KOPT-K1 (cell line): ENCODE measurements around the gene ALDH1A2.

Experiments
- H3K27ac ChIP-seq: fragments of 200-600 bp; sonication (generic); 2 replicates; pipeline ENCODE4 v1.5.1; 2016; ENCODE audit warnings: antibody characterized with exemption, mild to moderate bottlenecking, low read depth, low read length; ENCODE audit not compliant: poor library complexity, severe bottlenecking
- H3K36me3 ChIP-seq: fragments of 200-600 bp; sonication (generic); 2 replicates; pipeline ENCODE4 v1.5.1; 2017; ENCODE audit warnings: antibody characterized with exemption, mild to moderate bottlenecking, low read length, moderate library complexity; ENCODE audit not compliant: insufficient read depth
- H3K9me3 ChIP-seq: fragments of 200-600 bp; sonication (generic); 2 replicates; pipeline ENCODE4 v1.5.1; 2017; ENCODE audit warnings: antibody characterized with exemption, low read length, mild to moderate bottlenecking; ENCODE audit not compliant: insufficient read depth, poor library complexity, severe bottlenecking

Gene ALDH1A2

DNA sequence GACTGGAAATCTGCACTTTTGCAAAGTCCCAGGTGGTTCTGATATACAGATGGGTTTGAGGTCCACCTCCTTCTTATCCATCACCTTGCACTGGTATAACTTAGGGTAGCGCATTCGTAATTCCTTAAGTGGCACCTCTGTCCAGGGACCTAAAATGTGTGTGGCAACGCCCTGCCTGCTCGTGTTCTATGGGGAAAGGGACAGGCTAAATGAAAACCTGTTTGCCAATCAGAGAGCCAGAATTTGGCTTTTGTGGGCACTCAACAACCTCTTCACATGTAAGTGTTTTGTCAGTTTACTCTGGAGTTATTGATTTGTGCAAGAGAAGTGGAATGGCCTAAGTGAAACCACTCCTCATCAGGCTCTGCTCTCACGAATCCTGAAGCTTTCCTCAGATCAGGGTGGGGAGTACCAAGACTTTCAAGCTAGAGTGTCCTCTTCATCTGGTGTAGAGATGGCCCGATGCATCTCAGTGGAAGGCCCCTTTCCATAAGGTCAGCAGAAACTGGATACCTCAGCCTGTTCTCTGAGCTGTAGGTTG lies 138.3 kb downstream of the ALDH1A2 start:
- Histone ChIP-seq H3K27ac (no peak overlapping the region), H3K36me3 (no peaks in the 10 kb centered on the region), H3K9me3 (no peaks in the 10 kb centered on the region)

DNA sequence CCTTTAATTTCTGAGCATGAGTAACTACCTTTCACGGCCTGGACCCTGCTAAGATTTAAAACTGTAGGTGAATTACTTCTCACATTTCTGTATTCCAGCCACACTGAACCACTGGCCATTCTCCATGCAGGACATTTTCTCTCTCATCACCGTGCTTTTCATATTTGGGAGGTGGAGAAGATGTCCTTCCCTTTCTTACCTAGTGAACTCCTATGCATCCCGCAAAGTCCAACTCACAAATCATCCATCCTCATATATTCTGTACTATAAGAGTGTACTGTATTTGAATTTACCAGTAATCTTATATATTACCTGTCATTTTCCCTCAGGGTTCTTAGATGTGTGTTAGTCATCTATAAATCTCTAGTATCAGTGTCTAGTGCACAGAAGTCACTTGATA lies 139.9 kb downstream of the ALDH1A2 start:
- Histone ChIP-seq H3K9me3 (no peaks in the 10 kb centered on the region), H3K27ac (no peak overlapping the region), H3K36me3 (no peaks in the 10 kb centered on the region)

DNA sequence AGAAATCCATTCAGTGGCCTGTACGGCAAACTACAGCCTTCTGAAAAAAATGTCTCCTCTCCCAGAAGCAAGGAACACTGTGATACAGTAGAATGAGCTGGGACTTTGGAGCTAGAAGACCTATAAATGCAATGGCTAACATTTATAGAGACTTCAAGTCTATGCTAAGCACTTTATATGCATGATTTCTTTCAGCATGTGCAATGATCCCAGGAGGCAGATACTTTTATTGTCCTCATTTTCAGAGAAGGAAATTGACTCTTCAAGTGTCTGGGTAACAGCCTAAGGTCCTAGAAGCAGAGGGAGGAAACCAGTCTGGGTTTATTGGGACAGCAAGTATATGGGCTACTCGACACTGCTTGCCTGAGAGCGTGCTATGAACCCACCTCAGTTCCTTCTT lies 140.9 kb downstream of the ALDH1A2 start:
- H3K27ac ChIP-seq = no peak overlapping the region
- H3K9me3 ChIP-seq = no peaks in the 10 kb centered on the region
- H3K36me3 ChIP-seq = no peaks in the 10 kb centered on the region

DNA sequence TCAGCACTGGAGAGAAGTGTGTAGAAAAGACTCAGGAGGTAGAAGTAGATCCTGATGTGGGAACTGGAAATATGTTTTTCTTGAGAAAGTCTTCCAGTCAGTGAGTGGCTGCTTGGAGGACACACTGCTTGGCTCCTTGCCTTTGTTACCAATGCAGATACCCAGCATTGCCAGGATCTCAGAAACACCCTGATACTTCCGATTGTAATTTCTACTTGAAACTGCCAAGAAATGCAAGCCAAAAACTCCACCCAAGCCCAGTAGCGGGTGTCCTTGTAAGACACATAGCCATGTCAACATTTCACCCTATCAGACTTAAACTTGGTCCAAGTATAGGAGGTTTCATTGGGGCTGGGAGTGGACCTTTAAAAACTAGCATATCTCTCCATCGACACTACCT lies 141.8 kb downstream of the ALDH1A2 start:
- Histone ChIP-seq H3K9me3 (no peaks in the 10 kb centered on the region), H3K27ac (no peak overlapping the region), H3K36me3 (no peaks in the 10 kb centered on the region)

DNA sequence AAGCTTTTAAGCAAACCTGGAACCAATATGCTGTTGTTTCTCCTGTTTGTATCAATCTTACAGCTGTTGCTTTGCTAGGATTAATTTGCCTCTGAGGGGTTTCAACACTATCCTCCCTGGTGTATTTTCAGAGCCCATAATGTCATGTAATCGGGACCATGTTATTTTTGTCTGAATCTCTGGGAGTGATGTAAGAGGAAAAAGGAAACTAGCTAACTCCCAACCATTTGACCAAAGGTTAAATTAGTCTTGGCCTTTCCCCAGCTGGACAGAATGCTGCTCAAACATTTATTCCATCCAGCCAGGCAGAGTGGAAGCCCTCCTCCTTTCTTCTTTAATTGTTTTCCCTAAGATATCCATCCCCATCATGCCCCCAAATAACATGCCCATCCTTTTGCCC lies 142.2 kb downstream of the ALDH1A2 start:
- Histone ChIP-seq H3K9me3 (no peaks in the 10 kb centered on the region), H3K27ac (no peak overlapping the region), H3K36me3 (no peaks in the 10 kb centered on the region)

DNA sequence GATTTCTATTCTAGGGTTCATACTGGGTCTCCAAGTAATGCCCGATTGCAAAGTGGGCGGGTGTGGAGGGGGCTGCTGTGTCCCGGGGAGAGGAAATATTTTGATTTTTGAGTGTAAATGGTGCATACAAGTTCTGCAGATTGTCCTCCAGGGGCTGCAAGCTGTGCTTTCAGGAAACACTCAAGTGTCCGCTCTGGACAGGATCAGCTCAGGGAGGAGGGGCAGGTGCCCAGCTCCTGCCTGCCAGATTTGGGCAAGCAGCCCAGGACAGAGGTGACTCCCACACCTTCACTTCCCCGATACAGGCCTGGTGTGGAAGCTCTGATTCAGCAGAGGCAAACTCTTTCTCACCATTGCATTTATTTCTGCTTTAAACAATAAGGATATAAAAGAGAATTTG lies 142.7 kb downstream of the ALDH1A2 start:
- Histone ChIP-seq H3K27ac (no peak overlapping the region), H3K9me3 (no peaks in the 10 kb centered on the region), H3K36me3 (no peaks in the 10 kb centered on the region)

DNA sequence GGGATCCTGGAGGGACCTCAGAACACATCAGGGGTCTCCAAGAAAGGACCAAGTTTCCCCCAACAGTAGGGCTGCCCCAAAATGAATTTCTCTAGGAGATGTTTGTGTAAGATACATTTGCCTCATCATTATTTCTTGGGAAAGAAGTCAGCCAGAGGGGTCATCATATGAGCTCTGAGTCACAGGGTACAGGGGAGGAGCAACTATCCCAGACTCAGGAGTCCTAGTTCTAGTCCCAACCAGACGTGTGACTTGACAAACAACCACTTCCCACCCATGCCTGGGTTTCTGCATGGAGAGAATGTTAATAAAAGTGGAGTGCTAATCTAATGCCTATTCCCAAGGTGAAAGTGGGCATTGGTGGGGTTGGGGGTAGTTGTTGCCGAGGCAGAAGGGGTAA lies 144.1 kb downstream of the ALDH1A2 start:
- H3K9me3 ChIP-seq = no peaks in the 10 kb centered on the region
- no peak overlapping the region for H3K27ac ChIP-seq
- no peaks in the 10 kb centered on the region for H3K36me3 ChIP-seq

DNA sequence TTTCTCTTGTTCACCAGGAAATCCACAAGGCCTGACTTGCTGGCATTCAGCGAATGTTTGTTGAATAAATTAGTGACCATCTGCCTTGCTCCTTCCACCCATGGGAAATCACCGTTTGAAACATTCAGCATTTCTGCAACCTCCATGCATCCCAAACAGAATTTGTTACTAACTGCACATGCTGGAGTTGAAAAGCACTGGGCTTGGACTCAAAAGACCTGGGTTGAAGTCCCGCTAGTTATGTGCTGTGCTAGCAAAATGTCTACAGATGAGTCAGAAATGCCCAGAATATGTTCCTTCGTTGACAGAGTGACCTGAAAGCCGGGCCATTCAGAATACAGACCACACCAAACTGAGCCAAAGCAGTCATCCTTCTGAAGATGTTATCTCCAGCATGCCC lies 144.6 kb downstream of the ALDH1A2 start:
- no peaks in the 10 kb centered on the region for H3K36me3 ChIP-seq
- H3K27ac ChIP-seq = no peak overlapping the region
- H3K9me3 ChIP-seq = no peaks in the 10 kb centered on the region

DNA sequence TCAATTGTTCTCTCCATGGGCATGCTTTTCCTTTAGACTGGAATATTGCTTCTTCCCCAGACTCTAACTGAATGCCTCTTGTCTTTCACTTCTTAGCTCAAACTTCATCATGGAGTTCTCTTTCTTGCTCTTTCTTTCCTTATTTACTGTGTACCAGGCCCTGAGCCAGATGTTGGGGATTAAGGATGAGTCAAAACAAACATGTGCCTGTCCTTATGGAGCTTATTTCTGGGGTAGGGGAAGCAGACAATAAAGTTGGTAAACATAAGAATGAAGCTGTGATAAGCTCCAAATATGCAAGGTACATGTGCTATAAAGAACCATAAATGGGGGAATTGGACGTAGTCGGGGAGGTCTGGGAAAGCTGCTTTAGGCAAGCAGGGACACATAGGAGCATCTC lies 145.8 kb downstream of the ALDH1A2 start:
- no peaks in the 10 kb centered on the region for H3K9me3 ChIP-seq
- no peaks in the 10 kb centered on the region for H3K36me3 ChIP-seq
- no peak overlapping the region for H3K27ac ChIP-seq

DNA sequence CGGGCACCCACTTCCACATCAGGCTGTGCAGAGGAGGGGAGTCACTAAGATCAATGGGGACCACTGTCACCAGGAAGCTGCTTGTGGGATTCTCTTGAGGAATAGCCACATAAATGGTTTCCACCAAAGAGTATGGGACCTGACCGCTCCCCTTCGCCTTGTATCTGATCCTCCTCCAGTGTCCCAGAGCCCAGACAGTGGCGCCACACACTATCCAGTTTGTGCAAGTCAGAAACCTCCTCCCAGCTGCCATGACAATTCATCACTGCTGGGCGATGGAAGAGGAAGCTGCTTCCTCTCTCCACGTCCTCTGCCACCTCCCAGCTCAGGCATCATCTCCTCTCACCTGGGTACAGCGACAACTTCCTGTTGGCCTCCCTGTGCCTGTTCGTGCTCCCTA lies 147.5 kb downstream of the ALDH1A2 start:
- H3K9me3 ChIP-seq = no peaks in the 10 kb centered on the region
- no peaks in the 10 kb centered on the region for H3K36me3 ChIP-seq
- H3K27ac ChIP-seq = no peak overlapping the region

DNA sequence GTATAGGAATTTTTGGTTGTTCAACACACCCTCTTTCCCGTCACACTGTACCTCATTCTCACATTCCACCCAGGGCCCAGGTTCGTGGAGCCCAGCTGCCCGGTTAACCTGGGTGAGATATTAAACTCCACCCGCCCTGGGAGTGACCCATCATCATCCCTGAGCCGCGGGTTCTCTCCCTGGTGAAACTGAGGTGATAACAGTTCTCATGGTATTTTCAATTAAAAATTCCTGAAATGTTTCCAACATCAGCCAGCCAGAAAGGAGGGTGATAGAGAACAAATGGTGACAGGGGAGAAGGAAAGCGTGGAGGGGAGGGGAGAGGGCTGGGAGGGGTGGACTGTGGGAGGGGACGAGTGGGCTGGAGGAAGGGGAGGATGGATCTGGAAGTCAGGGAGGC lies 148.8 kb downstream of the ALDH1A2 start:
- Histone ChIP-seq H3K36me3 (no peaks in the 10 kb centered on the region), H3K9me3 (no peaks in the 10 kb centered on the region), H3K27ac (no peak overlapping the region)

DNA sequence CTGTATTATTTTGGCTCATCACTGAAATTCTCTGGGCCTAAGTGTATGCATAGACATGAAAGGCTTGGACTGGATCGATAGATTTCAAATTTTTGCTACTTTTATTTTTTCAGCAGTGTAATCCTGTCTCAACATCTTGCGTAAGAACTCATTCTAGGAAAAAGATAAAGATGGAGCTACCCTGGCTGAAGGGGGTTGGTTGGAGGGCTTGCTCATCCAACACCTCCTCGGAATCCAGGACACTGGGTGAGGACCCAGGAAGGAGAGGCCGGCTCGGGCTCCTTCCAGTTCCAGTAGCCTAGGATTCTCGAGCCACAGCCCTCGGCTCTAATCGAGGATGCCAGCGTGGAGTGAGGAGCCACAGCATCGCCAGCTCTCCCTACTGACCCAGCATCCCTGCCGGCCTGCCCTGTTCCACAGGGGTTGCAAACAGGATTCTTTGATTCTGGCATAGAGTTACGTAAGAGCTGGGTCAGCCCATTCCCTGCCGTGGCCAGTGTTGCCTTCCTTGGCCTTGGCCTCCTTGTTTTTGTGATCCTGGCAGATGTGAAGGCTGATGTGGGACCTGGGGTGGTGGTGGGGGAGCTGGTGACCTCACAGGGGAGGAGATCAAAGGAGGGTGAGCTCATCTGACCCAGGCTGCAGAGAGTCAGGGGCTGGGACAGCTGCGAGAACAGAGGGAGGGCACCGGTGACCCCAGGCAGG lies 149.5 kb downstream of the ALDH1A2 start:
- Histone ChIP-seq H3K36me3 (no peaks in the 10 kb centered on the region), H3K27ac (no peak overlapping the region), H3K9me3 (no peaks in the 10 kb centered on the region)

DNA sequence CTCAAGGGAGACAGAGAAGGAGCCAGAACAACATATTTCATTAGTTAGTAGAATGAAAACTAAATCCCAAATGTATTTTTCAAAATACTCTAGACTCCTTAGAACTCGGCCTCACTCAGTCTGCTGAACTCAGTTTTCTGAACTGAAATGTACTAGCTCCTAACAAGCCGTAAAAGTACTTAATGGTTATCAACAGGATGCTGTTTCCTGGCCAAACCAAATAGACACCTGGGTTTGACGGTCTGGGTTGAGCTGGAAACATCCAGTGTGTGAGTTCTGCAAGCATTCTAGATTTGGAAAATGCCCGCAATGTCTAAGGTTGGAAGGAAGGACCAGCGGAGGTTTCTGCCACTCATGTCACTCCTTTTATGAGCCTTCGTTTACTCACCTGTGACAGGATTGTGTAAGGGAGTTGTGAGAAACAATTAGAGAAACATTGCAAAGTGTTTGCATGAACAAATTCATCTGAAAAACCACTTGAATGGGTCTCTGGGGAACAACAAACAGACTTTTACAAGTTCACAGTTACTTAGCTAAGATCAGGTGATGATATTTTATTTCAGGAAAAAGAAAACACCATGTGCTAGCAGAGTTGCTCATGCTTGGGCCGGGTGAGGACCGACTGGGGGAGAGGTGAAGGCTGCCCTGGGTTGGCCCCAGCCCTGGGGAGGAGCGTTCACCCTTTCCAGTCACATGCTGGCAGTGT lies 151.0 kb downstream of the ALDH1A2 start:
- no peaks in the 10 kb centered on the region for H3K36me3 ChIP-seq
- no peak overlapping the region for H3K27ac ChIP-seq
- no peaks in the 10 kb centered on the region for H3K9me3 ChIP-seq

DNA sequence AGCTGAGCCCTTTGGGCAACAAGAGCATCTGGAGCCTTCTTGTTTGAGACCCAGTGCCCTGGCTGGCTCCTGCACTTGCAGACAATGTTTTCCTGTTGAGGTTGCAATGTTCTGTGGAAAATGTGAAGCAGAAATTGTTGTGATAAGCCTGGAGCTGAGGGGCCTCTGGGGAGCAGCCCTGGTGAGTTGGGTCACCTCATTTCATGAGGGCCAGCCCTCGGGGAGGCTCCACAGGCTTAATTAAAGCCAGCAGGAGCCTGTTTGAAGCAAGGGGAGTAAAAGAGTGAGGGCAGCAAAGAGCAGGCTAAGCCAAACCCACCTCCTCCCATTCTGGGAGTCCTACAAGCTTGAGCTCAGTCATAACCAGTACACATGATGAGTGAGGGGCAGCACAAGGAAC lies 154.3 kb downstream of the ALDH1A2 start:
- Histone ChIP-seq H3K27ac (no peak overlapping the region), H3K36me3 (no peaks in the 10 kb centered on the region), H3K9me3 (no peaks in the 10 kb centered on the region)

DNA sequence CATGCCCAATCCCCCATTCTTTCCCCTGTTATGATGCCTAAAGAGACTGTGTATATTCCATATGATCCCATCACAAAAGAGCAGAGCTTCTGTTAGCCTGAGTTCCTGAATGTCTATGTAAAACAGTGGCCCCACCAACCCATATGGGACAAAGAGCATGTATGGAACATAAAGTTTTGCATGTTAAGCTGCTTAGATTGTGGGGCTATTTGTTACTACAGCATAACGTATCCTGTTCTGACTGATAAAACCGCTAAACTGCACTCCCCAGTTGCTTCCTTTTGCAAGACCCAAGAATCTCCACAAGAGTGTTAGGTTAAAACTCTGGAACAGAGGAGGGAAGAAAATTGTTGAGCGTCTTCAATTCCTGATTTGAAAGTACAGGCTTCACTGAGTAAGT lies 154.8 kb downstream of the ALDH1A2 start:
- no peak overlapping the region for H3K27ac ChIP-seq
- H3K9me3 ChIP-seq = no peaks in the 10 kb centered on the region
- no peaks in the 10 kb centered on the region for H3K36me3 ChIP-seq

DNA sequence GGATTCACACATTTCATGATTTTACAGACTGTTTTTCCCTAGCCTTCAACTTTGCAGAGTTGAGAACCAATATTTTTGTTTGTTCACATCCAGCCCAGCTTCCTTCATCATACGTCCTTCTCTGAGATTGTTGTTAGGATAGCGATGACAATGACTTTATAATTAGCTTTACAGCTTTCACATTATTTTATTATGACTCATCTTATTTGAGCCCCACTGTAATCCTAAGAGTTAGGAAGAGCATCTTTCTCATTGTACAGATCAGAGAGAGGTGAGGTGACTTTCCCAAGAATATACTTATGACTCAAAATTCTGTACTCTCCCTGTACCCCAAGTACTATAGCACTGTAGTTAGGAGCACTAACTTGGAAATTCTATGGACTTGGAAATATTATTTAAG lies 156.1 kb downstream of the ALDH1A2 start:
- Histone ChIP-seq H3K36me3 (no peaks in the 10 kb centered on the region), H3K27ac (no peak overlapping the region), H3K9me3 (no peaks in the 10 kb centered on the region)
